Medulla oblongata (tissue), 1 donor: ENCODE measurements around the gene SERPINB10.
"Not testable (repeated sequence)": the region's sequence is repeated elsewhere in the genome, so short reads cannot be mapped to it uniquely, and the experiment has no call there.

Experiments
- DNase-seq: peaks from one replicate; pipeline ENCODE4 v3.0.0-alpha.2; 2015; ENCODE audit errors: extremely low spot score

SERPINB10 gene

GRCh38 chr18:63890950-63891304 is 16.8 kb upstream of the SERPINB10 start:
- DNase-seq: peak; percentile 5

DNA sequence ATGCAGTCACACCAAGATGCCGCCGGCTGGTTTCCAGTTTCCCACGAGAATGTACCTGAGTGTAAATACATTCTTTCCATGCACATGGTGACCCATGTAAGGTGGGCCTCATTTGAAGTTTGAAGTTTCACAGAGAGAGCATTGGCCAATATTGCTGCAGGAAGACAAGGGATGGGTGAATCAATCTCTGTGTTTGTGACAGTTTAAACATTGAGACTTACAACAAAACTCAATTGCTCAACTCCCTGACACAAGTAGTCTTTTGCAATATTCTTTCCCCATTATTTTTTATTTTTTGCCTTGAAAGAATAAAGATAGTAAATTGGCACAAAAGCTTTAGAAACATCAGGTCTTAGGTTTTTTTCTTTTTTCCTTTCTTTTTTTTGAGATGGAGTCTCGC is 15.2 kb upstream of the SERPINB10 start:
- no peak for DNase-seq

- no peak for DNase-seq
These were observed 13.5 kb upstream of the SERPINB10 start for GRCh38 chr18:63894106-63894772.

DNA sequence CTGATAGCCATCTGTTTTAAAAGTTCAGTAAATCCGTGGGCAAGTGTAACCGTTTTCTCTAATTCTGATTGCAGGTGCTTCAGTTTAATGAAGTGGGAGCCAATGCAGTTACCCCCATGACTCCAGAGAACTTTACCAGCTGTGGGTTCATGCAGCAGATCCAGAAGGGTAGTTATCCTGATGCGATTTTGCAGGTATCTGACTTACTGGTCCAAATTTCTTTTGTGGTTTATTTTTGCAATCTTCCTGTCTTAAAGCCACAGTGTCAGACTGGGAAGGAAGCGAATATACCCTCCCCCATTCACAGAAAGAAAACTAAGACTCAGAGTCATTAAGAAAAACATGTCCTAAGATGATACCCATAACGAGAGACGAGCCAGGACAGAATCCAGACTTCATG is 12.6 kb upstream of the SERPINB10 start:
- no peak for DNase-seq

DNA sequence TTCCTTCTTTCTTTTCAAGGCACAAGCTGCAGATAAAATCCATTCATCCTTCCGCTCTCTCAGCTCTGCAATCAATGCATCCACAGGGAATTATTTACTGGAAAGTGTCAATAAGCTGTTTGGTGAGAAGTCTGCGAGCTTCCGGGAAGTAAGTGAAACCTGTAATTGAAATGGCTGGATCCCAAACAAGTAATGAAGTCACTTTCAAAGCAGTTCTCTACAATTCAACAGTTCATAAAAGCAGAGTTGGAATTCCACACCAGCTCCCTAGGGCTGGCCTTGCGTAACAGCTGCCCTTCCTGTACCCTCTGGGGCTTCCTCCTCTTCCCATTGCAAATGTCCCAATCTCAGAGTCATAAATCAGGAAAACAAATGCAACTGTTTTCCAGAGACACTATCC is 10.7 kb upstream of the SERPINB10 start:
- DNase-seq: no peak

DNA sequence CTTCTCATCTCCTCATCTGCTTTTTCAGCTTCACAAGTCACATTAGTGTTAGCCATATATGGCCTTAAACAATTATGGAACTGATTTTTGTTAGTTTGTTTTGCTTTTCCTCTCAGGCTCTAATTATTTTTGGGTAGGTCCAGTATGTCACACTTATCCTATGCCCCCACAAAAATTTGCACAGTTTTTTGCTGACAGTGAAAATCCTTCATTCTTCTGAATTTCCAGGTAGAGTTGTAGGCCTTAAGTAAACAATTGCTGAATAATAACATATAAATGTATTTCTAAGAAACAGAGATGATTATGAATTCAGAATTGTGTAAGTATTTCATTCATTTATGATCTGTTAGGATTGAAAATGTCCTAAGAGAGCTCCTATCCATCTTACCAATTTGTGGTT is 8.6 kb upstream of the SERPINB10 start:
- no peak for DNase-seq

DNA sequence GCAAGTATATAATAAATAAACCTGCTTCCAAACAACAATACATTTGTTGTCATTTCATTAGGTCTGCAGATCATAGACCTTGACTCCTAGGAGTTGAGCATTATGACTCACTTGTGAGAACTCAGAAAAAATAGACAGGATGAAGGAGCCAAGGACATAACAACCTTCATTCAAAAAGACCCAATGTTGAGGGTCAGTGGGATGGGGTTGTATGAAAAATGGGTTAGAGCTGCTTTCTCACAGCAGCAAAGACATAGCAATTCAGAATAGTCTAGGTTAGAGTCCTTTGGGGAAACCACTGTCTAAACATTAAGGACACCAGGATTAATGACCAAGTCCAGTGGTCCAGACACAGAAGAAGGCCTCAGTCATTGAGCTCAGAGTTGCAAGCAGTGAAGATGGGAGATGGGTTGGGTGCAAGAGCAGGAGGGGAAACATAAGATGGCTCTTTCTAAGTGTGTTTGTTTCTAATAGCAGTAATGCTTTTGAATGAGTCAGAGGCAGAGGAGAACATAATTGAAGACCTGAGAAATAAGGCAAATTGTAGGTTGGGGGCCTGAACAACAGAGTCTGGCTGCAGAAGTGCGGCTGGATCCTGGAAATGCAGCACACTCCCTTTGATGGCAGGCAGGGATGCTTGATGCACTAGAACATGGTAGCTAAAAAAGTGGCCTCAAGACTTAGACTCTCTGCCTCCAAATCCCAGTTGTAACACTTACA is 3.7 kb upstream of the SERPINB10 start:
- no peak for DNase-seq

DNA sequence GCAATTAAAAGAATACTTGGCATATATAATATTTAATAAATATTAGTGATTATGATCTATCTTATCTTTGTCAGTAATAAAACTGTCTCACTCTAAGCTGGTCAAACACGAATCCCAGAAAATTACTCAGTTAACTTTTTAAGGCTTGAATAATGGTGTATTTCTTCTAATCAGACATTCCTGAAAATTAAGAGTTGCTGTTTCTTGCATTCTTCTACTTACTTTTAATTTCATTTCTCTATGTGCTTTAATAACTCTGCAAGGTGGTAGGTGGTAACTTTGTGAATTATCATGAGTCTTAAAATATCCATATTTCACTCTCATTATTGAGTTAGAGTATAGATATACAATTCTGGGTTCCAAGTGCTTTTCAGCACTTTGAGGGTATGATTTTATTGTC is 3.1 kb upstream of the SERPINB10 start:
- no peak for DNase-seq

DNA sequence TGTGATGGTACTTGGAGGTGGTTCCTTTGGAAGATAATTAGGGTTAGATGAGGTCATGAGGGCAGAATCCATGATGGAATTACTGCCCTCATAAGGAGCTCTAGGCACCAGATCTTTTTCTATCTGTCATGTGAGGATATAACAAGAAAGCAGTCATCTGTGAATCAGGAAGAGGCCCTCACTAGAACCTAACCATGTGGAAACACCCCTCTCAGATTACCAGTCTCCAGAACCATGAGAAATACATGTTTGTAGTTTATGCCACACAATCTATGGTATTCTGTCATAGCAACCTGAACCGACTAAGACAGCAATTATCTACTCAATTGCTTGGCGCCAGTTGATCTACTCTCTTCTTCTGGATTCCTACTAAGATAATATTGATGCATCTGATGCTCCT is 2.4 kb upstream of the SERPINB10 start:
- no peak for DNase-seq

- DNase-seq: no peak
These were observed 1.7 kb upstream of the SERPINB10 start for GRCh38 chr18:63906056-63906455.

GRCh38 chr18:63908858-63909257 is 1.1 kb downstream of the SERPINB10 start:
- DNase-seq: no peak

- DNase-seq: no peak
These were observed 2.1 kb downstream of the SERPINB10 start for GRCh38 chr18:63909870-63910269.

DNA sequence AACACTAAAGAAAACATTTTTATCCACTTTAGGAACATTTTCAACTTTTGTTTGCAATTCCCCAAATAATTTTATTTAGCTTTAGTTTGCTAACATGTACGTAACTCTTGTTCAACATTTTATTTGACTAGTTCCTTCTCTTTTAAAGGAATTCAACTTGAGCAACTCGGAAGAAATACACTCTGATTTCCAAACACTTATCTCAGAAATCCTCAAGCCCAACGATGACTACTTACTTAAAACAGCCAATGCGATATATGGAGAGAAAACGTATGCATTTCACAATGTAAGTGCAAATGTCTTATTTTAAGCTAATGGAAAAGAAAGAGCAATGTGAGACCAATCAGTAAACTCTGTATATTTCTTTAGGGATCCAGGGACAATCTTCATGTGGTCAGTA is 10.1 kb downstream of the SERPINB10 start:
- DNase-seq: no peak

GRCh38 chr18:63922049-63922448 is 14.3 kb downstream of the SERPINB10 start:
- no peak for DNase-seq

DNA sequence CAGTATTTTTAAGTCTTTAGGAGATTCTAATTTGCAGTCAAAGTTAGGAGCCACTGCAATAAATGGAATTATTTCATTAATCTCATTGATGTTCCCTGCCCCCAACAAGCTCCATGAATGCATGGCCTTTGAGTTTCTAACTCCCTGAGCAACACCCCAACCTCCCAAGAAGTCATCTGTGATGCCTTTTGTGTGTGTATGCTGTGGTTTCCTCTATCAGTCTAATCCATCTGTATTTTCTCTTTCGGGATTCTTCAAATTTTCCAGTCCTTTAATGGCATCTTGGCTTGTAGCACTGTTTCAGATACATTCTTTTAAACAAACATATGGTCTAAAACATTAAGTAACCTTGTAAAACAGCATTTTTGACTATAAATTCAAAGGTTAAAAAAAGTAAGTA is 16.8 kb downstream of the SERPINB10 start:
- no peak for DNase-seq

DNA sequence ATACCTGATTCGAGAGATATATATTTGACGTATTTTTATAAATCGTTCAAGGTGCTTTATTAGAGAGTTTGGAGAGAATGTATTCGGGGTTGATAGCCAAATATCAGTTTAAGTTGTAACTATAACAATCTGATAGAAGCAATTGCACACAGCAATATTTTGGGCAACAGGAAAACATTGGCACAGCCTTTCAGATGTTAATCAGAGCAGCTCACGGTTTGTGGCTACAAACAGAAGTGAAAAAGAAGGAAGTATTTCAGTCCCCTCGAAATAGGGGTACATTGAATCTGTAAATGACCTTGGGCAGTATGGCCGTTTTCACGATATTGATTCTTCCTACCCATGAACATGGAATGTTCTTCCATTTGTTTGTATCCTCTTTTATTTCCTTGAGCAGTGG is 20.6 kb downstream of the SERPINB10 start:
- DNase-seq: no peak

DNA sequence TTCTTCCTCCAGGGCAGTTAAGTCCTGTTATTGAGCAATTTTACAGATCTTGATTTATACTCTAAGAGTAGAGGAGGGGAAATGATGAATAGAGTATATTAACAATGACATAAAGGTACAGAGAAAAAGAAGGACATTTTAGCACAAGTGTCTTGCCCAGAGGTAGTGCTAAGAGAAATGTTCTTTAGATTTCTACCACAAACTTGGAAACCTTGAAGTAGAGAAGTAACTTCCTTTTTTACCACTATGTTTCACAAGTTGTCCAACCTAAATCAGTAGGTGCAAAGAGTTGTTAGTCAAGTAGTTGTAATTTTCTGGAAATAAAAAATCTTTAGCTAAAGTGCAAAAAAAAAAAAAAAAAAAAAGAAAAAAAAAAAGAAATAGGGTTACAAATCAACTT is 21.6 kb downstream of the SERPINB10 start:
- DNase-seq: not testable (repeated sequence)

GRCh38 chr18:63930773-63931354 is 23.1 kb downstream of the SERPINB10 start:
- no peak for DNase-seq

- peak; percentile 88 for DNase-seq
These were observed 28.6 kb downstream of the SERPINB10 start for GRCh38 chr18:63936156-63936931.

DNA sequence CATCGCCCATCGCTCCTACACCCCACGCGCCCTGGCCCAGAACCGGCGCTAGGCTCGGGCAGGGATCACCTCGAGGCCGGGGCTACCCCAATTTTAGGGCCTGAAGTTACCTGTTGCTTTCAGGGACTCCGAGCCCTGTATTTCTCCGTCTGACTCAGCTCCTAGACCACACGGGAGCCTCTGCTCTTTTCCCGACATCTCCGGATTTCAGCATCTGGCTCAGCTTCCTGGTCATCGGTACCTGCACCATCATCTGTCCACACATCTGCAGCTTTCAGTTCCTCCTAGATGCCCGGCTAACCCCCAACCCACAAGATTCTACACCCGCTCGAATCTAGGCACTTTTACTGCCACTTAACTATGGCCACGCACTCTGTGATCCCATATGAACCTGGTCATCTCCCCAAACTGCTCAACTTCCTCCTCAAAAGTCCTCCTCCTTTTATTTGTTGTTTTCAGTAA is 29.2 kb downstream of the SERPINB10 start:
- DNase-seq: no peak

- no peak for DNase-seq
These were observed 32.2 kb downstream of the SERPINB10 start for GRCh38 chr18:63940008-63940407.

DNA sequence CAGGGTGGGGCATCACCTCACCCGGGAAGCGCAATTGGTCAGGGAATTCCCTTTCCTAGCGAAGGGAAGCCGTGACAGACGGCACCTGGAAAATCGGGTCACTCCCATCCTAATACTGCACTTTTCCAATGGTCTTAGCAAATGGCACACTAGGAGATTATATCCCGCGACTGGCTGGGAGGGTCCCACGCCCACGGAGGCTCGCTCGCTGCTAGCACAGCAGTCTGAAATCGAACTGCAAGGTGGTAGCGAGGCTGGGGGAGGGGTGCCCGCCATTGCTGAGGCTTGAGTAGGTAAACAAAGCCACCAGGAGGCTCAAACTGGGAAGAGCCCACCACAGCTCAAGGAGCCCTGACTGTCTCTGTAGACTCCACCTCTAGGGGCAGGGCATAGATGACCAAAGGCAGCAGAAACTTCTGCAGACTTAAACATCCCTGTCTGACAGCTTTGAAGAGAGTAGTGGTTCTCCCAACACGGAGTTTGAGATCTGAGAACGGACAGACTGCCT is 32.8 kb downstream of the SERPINB10 start:
- not testable (repeated sequence) for DNase-seq
